HCT116 (cell line): Measurements from ENCODE around the gene OR10H4. TPM values are rescaled to one million over a fixed set of nuclear protein-coding genes. Genes with fewer than 3 reads are reported as not detected.
"Not testable (repeated sequence)": the region's sequence is repeated elsewhere in the genome, so short reads cannot be mapped to it uniquely, and the experiment has no call there.

Experiments
- ATAC-seq: fragments of 200-7000 bp; cut with Tn5 transposase; 2 replicates; pipeline ENCODE4 v1.9.1; 2020; ENCODE audit warnings: mild to moderate bottlenecking, moderate library complexity
- BruUV-seq: library from RNA; stranded (reverse); fragments of 400-500 nt; replicated peaks from 2 replicates; lab custom pipeline; 2021; lab: Mats Ljungman, UMichigan
- CTCF ChIA-PET: fragments of 300-600 bp; sonication (Branson Sonifier 250); formaldehyde crosslinking; loops from one replicate; lab custom pipeline; 2021; ENCODE audit warnings: antibody characterized with exemption; lab: Charles Lee
- POLR2A ChIA-PET: fragments of 300-600, 350-600 bp; sonication (Branson Sonifier 250); formaldehyde crosslinking; loops from one replicate; lab custom pipeline; 2021; ENCODE audit warnings: antibody characterized with exemption; lab: Charles Lee
- RAD21 ChIA-PET, 2 experiments: fragments of 300-600 bp; sonication (Branson Sonifier 250); formaldehyde crosslinking; loops; one replicate each; lab custom pipeline; 2023; ENCODE audit warnings: low total read pairs in 2 of 2; ENCODE audit not compliant: uncharacterized antibody in 2 of 2, unreplicated experiment in 2 of 2, low non-redundant PET in 1 of 2; lab: Charles Lee
- DNase-seq: peaks from one replicate; pipeline ENCODE4 v3.0.0-alpha.2; 2010; ENCODE audit warnings: low read depth, low spot score
- H2AFZ ChIP-seq: fragments of 200-600 bp; shearing (Covaris generic), sonication (generic); 2 replicates; pipeline ENCODE4 v1.6.1; 2017; ENCODE audit warnings: low read depth, mixed run types, mixed read lengths, antibody characterized with exemption, low read length; ENCODE audit not compliant: poor library complexity, severe bottlenecking
- H3K27ac ChIP-seq: 2 replicates; pipeline ENCODE4 v1.5.1; 2012; ENCODE audit warnings: low read depth, low read length
- H3K27me3 ChIP-seq: fragments of 200-600 bp; sonication (generic); 2 replicates; pipeline ENCODE4 v1.6.1; 2016; ENCODE audit warnings: mixed run types, low read length, mixed read lengths; ENCODE audit not compliant: insufficient read depth
- H3K36me3 ChIP-seq, 2 experiments: fragments of 200-500 bp in 1 of 2; fragments of 200-600 bp in 1 of 2; sonication (Bioruptor generic) in 1 of 2; sonication (generic) in 1 of 2; 2 replicates each; pipeline versions ENCODE4 v1.5.1 to v1.6.1; 2014 to 2016; ENCODE audit warnings: low read length in 2 of 2, inconsistent platforms in 1 of 2, mixed read lengths in 1 of 2, mixed run types in 1 of 2; ENCODE audit not compliant: insufficient read depth in 2 of 2, control insufficient read depth in 1 of 2
- H3K4me1 ChIP-seq, 2 experiments: fragments of 200-600 bp in 1 of 2; sonication (generic) in 1 of 2; 2 replicates each; pipeline versions ENCODE4 v1.5.1 to v1.6.1; 2012 to 2017; ENCODE audit warnings: low read length in 2 of 2, inconsistent platforms in 1 of 2, mild to moderate bottlenecking in 1 of 2, mixed read lengths in 1 of 2, mixed run types in 1 of 2, moderate library complexity in 1 of 2; ENCODE audit not compliant: insufficient read depth in 2 of 2, control insufficient read depth in 1 of 2
- H3K4me2 ChIP-seq: fragments of 200-600 bp; sonication (generic); 2 replicates; pipeline ENCODE4 v1.6.1; 2017; ENCODE audit warnings: mixed run types, low read length, mixed read lengths
- H3K4me3 ChIP-seq, 2 experiments: fragments of 200-600 bp in 1 of 2; sonication (generic) in 1 of 2; replicated peaks in 1 of 2; 2 replicates each; pipeline ENCODE4 v1.5.1; 2011 to 2016; ENCODE audit warnings: low read length in 2 of 2, control low read depth in 1 of 2, low read depth in 1 of 2, mild to moderate bottlenecking in 1 of 2, mixed read lengths in 1 of 2, mixed run types in 1 of 2
- H3K79me2 ChIP-seq: fragments of 200-600 bp; sonication (generic); 2 replicates; pipeline ENCODE4 v1.6.1; 2017; ENCODE audit warnings: mild to moderate bottlenecking, mixed run types, low read length, moderate library complexity, mixed read lengths; ENCODE audit not compliant: insufficient read depth
- H3K9ac ChIP-seq: fragments of 200-600 bp; sonication (generic); 2 replicates; pipeline ENCODE4 v1.6.1; 2016; ENCODE audit warnings: low read length, mixed read lengths
- H3K9me2 ChIP-seq: fragments of 200-600 bp; sonication (generic), shearing (Covaris generic); 2 replicates; pipeline ENCODE4 v1.6.1; 2017; ENCODE audit warnings: mixed run types, mild to moderate bottlenecking, moderate library complexity; ENCODE audit not compliant: insufficient read depth
- H3K9me3 ChIP-seq, 2 experiments: fragments of 200-500 bp in 1 of 2; fragments of 200-600 bp in 1 of 2; sonication (Bioruptor generic) in 1 of 2; sonication (generic) in 1 of 2; 2 replicates each; pipeline ENCODE4 v1.6.1; 2014 to 2017; ENCODE audit warnings: low read length in 2 of 2, mixed read lengths in 2 of 2, inconsistent platforms in 1 of 2, low read depth in 1 of 2, mild to moderate bottlenecking in 1 of 2, mixed run types in 1 of 2, moderate library complexity in 1 of 2; ENCODE audit not compliant: control insufficient read depth in 1 of 2, insufficient read depth in 1 of 2
- H4K20me1 ChIP-seq: fragments of 200-600 bp; sonication (generic), shearing (Covaris generic); 2 replicates; pipeline ENCODE4 v1.6.1; 2017; ENCODE audit warnings: mixed run types, mild to moderate bottlenecking, moderate library complexity; ENCODE audit not compliant: insufficient read depth
- ATF3 ChIP-seq: IDR thresholded peaks from 2 replicates; pipeline ENCODE4 v1.6.1; 2012
- CTCF ChIP-seq, 3 experiments: fragments of 200-600 bp in 1 of 3; sonication (generic) in 1 of 3; IDR thresholded peaks in 2 of 3; conservative IDR thresholded peaks in 1 of 3; 2 replicates each; pipeline ENCODE4 v1.5.1; 2012 to 2017; ENCODE audit warnings: low read depth in 2 of 3, low read length in 2 of 3, antibody characterized with exemption in 1 of 3, borderline replicate concordance in 1 of 3, control low read depth in 1 of 3, mild to moderate bottlenecking in 1 of 3, mixed read lengths in 1 of 3, mixed run types in 1 of 3, moderate library complexity in 1 of 3; ENCODE audit not compliant: insufficient read depth in 1 of 3
- EZH2 ChIP-seq: fragments of 200-600 bp; sonication (generic); IDR thresholded peaks from 2 replicates; pipeline ENCODE4 v1.6.1; 2017; ENCODE audit warnings: antibody characterized with exemption, mixed run types
- SRF ChIP-seq: IDR thresholded peaks from 2 replicates; pipeline ENCODE4 v1.6.1; 2012; ENCODE audit warnings: low read depth
- ZFX ChIP-seq: fragments of 450-650 bp; IDR thresholded peaks from 2 replicates; pipeline ENCODE4 v1.6.1; 2017
- intact Hi-C: fragments of 100-400 bp; cut with micrococcal nuclease; formaldehyde crosslinking; loops from 2 replicates; pipeline ENCODE4 v1.10.0; 2022
- total RNA-seq: library from RNA; stranded (reverse); gene quantifications from one replicate; pipeline ENCODE4 v1.2.1, GENCODE V29; 2021; ENCODE audit not compliant: unreplicated experiment

OR10H4 gene
- total RNA-seq, 1 experiment from 2014 or later = not detected

GRCh38 chr19:15928321-15928720 lies 20.5 kb upstream of the OR10H4 start:
- H4K20me1 ChIP-seq = no peaks in the 10 kb centered on the region
- H3K9ac ChIP-seq = no peak overlapping the region
- no peak for ATAC-seq
- no peak overlapping the region for H2AFZ ChIP-seq
- no TSS peak for BruUV-seq
- H3K27me3 ChIP-seq = no peaks in the 10 kb centered on the region
- no peaks in the 10 kb centered on the region for H3K9me3 ChIP-seq
- RAD21 ChIA-PET = no interaction called here
- POLR2A ChIA-PET = no interaction called here
- intact Hi-C loops = no loop called here
- CTCF ChIA-PET = no interaction called here
- no peak for TF ChIP-seq SRF
- no peak for TF ChIP-seq ZFX
- TF ChIP-seq EZH2 = no peak
- TF ChIP-seq ATF3 = no peak
- TF ChIP-seq CTCF (IDR thresholded peaks at IDR 0.05 in 2 of 3, conservative IDR thresholded peaks at IDR 0.05 in 1 of 3; ENCODE audit: borderline replicate concordance in 1 of 3, insufficient read depth in 1 of 3, low read depth in 2 of 3, low read length in 2 of 3) = no peak
- TF ChIP-seq, all 23 proteins: peak for 0
- peaks cover 4% of the 10 kb centered on the region; the same call in 1 of the 2 replicates for H3K79me2 ChIP-seq
- no peak for DNase-seq
- no peak overlapping the region for H3K4me2 ChIP-seq
- no peak overlapping the region for H3K4me3 ChIP-seq
- no peak overlapping the region for H3K27ac ChIP-seq
- H3K36me3 ChIP-seq = peaks cover 0 to 19% of the 10 kb centered on the region in 2 experiments; a peak in 2 of 4 replicates
- peaks cover 0 to 7% of the 10 kb centered on the region in 2 experiments; a peak in 1 of 4 replicates for H3K4me1 ChIP-seq
- no peaks in the 10 kb centered on the region for H3K9me2 ChIP-seq

GRCh38 chr19:15933761-15934331 lies 15.0 kb upstream of the OR10H4 start:
- H3K9me2 ChIP-seq, H3K36me3 ChIP-seq, H4K20me1 ChIP-seq, ATAC-seq, H3K79me2 ChIP-seq, H3K27me3 ChIP-seq, DNase-seq, POLR2A ChIA-PET, H2AFZ ChIP-seq, intact Hi-C loops, H3K9me3 ChIP-seq, RAD21 ChIA-PET: not testable (repeated sequence)
- H3K9ac ChIP-seq = peak overlapping the region; percentile 72
- CTCF ChIA-PET = interaction anchor here (1.4 kb wide), 1 partner anchor 123 kb away, joined by 4 read pairs; no protein-coding TSS in a partner anchor
- H3K4me1 ChIP-seq = peaks cover 21 to 29% of the 10 kb centered on the region in 2 experiments
- BruUV-seq = TSS peak; percentile 89
- H3K4me3 ChIP-seq = peak overlapping the region; percentile 52 to 73
- peak overlapping the region; percentile 93 for H3K27ac ChIP-seq
- H3K4me2 ChIP-seq = peak overlapping the region; percentile 96
